Measurements from ENCODE around the gene MBD1. TPM values are rescaled to one million over a fixed set of nuclear protein-coding genes. Genes with fewer than 3 reads are reported as not detected.
"Not testable (repeated sequence)": the region's sequence is repeated elsewhere in the genome, so short reads cannot be mapped to it uniquely, and the experiment has no call there.

The MBD1 gene, protein sequence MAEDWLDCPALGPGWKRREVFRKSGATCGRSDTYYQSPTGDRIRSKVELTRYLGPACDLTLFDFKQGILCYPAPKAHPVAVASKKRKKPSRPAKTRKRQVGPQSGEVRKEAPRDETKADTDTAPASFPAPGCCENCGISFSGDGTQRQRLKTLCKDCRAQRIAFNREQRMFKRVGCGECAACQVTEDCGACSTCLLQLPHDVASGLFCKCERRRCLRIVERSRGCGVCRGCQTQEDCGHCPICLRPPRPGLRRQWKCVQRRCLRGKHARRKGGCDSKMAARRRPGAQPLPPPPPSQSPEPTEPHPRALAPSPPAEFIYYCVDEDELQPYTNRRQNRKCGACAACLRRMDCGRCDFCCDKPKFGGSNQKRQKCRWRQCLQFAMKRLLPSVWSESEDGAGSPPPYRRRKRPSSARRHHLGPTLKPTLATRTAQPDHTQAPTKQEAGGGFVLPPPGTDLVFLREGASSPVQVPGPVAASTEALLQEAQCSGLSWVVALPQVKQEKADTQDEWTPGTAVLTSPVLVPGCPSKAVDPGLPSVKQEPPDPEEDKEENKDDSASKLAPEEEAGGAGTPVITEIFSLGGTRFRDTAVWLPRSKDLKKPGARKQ
- total RNA-seq: 10 to 100 TPM; 66.4 to 69.0 TPM

DNA sequence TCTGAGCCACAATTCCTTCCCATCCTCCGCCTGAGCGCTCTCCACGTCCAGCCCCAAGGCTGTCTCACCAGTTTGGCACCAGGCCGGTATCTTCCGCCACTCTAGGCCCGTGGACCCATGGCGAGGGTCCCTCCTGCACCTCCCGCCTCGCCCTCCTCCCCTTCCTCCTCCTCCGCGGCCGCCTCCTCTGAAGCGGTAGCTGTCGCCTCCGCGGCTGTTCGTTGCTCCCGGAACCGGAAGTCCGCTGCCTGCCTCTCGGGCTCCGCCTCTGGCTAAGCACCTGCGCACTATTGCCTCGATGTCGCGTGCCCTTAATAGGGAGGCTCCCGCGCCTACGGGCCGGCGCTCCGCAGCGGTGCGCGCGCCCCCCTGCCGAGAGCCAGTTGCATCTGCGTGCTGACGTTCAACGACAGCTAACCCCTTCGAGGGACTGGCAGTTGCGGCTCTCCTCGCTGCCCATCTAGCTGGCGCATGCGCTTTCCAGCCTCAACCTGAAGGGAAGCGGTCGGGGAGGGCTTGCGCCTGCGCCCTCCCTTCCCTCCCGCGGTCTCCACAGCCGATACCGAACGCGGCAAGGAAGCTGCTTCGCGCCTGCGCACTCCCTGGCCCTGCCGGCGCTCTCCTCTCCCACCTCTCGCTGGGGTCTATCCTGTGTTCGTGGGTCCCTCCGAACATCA is at the start of gene MBD1:
MBD1 (minus strand) TSS at position 229 of the 677 bp plus-strand sequence. CDS start 1,531 bp downstream, outside the sequence.
- peak within 1 kb of the TSS; percentile 97 for H3K4me3 Mint-ChIP-seq
- DNase-seq: peak; percentile 96
- intact Hi-C loops (cut with micrococcal nuclease): loop anchor here (1.0 to 10.0 kb wide), 5 partner anchors 15 to 1347 kb away; partner anchors contain the start of genes CFAP53 and MEX3C
- no peaks in the 10 kb centered on the region for H3K9me3 Mint-ChIP-seq
- H3K27ac Mint-ChIP-seq: peak within 1 kb of the TSS; percentile 84
- peaks cover 49% of the 10 kb centered on the region for H3K36me3 Mint-ChIP-seq (ENCODE audit: low read depth)
- no peaks in the 10 kb centered on the region for H3K27me3 Mint-ChIP-seq (ENCODE audit: low read depth)
- CTCF ChIA-PET: interaction anchor here (1.3 to 1.5 kb wide), 4 partner anchors 10 to 76 kb away, joined by 5 to 9 read pairs (median 6); partner anchors contain the start of gene CFAP53
- H3K4me1 Mint-ChIP-seq (ENCODE audit: low read depth): peaks cover 36% of the 10 kb centered on the region

DNA sequence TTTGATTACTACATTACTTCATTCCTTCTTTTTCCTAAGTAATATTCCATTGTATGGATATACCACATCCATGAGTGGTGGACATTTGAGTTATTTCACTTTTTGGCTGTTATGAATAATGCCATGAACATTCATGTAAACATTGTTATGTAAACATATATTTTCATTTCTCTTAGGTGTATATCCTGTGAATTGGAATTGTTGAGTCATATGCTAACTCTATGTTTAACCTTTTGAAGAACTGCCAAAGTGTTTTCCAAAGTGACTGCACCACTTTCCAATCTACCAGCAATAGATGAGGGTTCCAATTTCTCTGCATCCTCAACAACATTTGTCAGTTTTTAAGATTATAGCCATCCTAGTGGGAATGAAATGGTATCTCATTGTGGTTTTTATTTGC is 48.9 kb upstream of the MBD1 start:
- DNase-seq: no peak
- Mint-ChIP-seq H3K36me3 (ENCODE audit: low read depth) (no peaks in the 10 kb centered on the region), H3K27me3 (ENCODE audit: low read depth) (peaks cover 14% of the 10 kb centered on the region), H3K4me3 (no peak overlapping the region), H3K9me3 (peaks cover 5% of the 10 kb centered on the region), H3K27ac (no peak overlapping the region), H3K4me1 (ENCODE audit: low read depth) (no peaks in the 10 kb centered on the region)
- CTCF ChIA-PET: no interaction called here
- intact Hi-C loops (cut with micrococcal nuclease): no loop called here

DNA sequence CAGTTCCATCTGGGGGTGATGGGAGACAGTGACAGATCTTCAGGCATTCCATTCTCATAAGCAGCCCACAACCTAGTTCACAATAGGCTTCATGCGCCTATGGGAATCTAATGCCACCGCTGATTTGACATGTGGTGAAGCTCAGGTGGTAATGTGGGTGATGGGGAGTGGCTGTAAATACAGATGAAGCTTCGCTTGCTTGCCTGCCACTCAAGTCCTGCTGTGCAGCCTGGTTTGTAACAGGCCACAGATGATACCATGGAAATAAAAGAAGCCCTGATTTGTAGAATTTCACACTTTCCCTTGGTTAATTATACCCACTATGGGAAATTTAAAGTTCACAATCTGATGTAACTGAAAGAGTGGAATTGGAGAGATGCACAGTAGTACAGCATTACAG is 46.7 kb upstream of the MBD1 start:
- Mint-ChIP-seq H3K4me1 (ENCODE audit: low read depth) (no peaks in the 10 kb centered on the region), H3K27me3 (ENCODE audit: low read depth) (peaks cover 14% of the 10 kb centered on the region), H3K9me3 (peaks cover 5% of the 10 kb centered on the region), H3K27ac (no peak overlapping the region), H3K36me3 (ENCODE audit: low read depth) (no peaks in the 10 kb centered on the region), H3K4me3 (no peak overlapping the region)
- CTCF ChIA-PET: no interaction called here
- intact Hi-C loops (cut with micrococcal nuclease): no loop called here
- DNase-seq: no peak

DNA sequence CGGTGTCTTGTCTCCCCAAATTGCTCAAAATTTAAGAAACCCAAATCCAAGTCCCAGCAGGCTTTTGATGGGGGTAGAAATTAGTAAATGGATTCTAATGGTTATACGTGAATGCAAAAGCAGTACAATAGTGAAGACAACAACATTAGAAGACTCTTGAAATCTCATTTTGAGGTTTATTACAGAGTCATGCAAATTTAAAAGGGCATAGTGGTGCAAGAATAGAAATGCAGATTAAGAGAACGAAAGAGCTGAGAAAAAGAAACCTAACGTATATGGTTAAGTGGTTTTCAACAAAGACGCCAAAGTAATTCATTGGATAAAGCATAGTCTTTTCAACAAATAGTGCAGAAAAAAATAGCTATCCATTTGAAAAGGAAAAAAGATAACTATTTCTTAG is 39.4 kb upstream of the MBD1 start:
- intact Hi-C loops (cut with micrococcal nuclease): loop anchor here (2.0 kb wide), 1 partner anchor 34 kb away; the partner anchor contains the start of gene CXXC1
- CTCF ChIA-PET: interaction anchor here (1.2 to 1.6 kb wide), 2 partner anchors 36 to 108 kb away, joined by 3 to 4 read pairs; no protein-coding TSS in a partner anchor
- Mint-ChIP-seq H3K36me3 (ENCODE audit: low read depth) (no peaks in the 10 kb centered on the region), H3K4me3 (no peak overlapping the region), H3K27ac (no peak overlapping the region), H3K27me3 (ENCODE audit: low read depth) (no peaks in the 10 kb centered on the region), H3K9me3 (no peaks in the 10 kb centered on the region), H3K4me1 (ENCODE audit: low read depth) (peaks cover 12% of the 10 kb centered on the region)
- no peak for DNase-seq

DNA sequence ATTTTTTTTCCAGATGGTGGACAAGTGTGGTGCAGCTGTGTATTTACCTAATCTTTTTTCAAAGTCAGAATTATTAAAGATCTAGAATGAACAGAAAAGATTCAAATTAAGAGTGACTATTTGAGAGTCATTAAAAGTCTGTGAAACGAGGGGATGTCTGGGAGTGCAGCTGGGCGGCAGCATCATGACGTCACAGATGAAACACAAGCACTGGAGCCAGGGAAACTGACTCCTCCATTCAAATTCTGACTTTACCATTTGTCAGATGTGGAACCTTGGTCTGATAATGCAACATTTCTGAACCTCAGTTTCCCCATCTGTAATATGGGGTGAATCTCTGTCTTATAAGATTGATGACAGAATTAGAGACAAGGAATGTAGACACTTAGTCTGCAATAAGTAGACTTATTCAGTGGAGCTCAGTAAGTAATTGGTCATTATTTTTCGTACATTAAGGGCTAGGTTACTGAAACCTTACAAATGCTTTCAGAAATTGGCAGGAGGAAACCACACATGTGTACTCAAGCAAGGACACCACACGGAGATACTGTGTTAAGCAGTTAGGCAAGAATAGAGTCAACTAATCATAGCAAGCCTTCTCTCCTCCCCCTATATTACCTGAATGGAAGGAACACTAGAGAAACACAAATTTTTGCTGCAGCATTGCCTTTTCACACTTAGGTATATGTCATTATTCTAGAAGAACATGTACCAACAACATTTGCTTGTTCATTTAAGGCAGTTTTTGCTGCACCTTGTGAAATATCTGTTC is 34.0 kb upstream of the MBD1 start:
- peaks cover 6% of the 10 kb centered on the region for H3K27me3 Mint-ChIP-seq (ENCODE audit: low read depth)
- intact Hi-C loops (cut with micrococcal nuclease): no loop called here

DNA sequence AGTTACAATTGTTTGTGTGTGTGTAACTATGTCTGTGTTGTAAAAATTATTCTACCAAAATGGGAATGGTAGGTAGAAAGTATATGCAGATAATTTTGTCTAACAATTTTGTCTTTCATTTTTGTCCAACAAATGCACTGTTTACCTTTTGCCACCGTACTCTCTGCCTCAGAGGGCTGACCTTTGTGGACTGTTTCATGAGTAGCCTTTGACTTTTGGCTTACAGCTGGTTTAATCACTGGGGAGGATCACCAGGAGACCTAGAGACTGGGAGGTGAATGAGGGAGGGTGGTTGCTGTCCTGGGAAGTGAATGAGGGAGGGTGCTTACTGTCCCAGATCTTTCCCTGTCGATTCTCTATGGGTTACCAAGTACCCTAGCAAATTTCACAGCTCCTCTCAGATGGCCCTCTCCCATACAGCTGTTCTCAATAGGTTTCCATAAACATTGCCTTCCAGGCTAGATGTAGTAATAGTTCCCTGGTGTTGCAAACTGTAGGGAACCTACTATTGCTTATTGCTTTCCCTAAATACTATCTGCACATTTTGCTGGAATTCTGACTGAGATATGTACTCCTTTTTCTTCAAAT is 32.6 kb upstream of the MBD1 start:
- intact Hi-C loops (cut with micrococcal nuclease): no loop called here
- Mint-ChIP-seq H3K27me3 (ENCODE audit: low read depth) (peaks cover 8% of the 10 kb centered on the region), H3K27ac (no peak overlapping the region)

More for the DNA sequence above, 34.0 kb upstream of the MBD1 start:
- CTCF ChIA-PET: no interaction called here
- H3K9me3 Mint-ChIP-seq: no peaks in the 10 kb centered on the region
- H3K27ac Mint-ChIP-seq: no peak overlapping the region
- H3K36me3 Mint-ChIP-seq (ENCODE audit: low read depth): no peaks in the 10 kb centered on the region
- H3K4me1 Mint-ChIP-seq (ENCODE audit: low read depth): peaks cover 4% of the 10 kb centered on the region
- H3K4me3 Mint-ChIP-seq: no peak overlapping the region
- no peak for DNase-seq

DNA sequence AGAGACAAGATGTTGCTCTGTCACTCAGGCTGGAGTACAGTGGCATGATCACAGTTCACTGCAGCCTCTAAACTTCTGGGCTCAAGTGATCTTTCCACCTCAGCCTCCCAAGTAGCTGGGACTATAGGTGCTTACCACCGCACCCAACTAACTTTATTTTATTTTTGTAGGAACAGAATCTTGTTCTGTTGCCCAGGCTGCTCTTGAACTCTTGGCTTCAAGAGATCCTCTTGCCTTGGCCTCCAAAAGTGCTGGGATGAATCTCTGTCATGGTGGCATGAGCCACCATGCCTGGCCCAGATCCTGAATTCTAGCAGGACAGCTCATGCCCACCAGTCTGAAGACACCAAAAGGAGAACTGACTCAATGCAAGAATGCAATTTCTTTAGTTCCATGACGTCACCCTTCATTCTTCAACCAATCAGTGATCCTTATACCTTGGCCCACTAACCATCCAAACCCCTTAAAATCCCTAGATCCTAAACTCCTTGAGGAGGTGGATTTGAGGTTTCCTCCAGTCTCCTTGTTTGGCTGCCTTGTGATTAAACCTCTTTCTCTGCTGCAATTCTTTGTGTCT is 31.8 kb upstream of the MBD1 start:
- peaks cover 8% of the 10 kb centered on the region for H3K27me3 Mint-ChIP-seq (ENCODE audit: low read depth)
- peaks cover 5% of the 10 kb centered on the region for H3K4me1 Mint-ChIP-seq (ENCODE audit: low read depth)
- no peak for DNase-seq
- H3K36me3 Mint-ChIP-seq (ENCODE audit: low read depth): no peaks in the 10 kb centered on the region
- H3K9me3 Mint-ChIP-seq: no peaks in the 10 kb centered on the region
- H3K4me3 Mint-ChIP-seq: no peak overlapping the region
- CTCF ChIA-PET: interaction anchor here (1.5 kb wide), 1 partner anchor 44 kb away, joined by 6 read pairs; no protein-coding TSS in a partner anchor
- intact Hi-C loops (cut with micrococcal nuclease): no loop called here
- no peak overlapping the region for H3K27ac Mint-ChIP-seq

More for the DNA sequence above, 32.6 kb upstream of the MBD1 start:
- no peak for DNase-seq
- H3K9me3 Mint-ChIP-seq: no peaks in the 10 kb centered on the region
- CTCF ChIA-PET: interaction anchor here (0.7 to 1.5 kb wide), 2 partner anchors 43 to 98 kb away, joined by 3 to 6 read pairs; no protein-coding TSS in a partner anchor
- H3K36me3 Mint-ChIP-seq (ENCODE audit: low read depth): no peaks in the 10 kb centered on the region
- no peaks in the 10 kb centered on the region for H3K4me1 Mint-ChIP-seq (ENCODE audit: low read depth)
- H3K4me3 Mint-ChIP-seq: no peak overlapping the region

DNA sequence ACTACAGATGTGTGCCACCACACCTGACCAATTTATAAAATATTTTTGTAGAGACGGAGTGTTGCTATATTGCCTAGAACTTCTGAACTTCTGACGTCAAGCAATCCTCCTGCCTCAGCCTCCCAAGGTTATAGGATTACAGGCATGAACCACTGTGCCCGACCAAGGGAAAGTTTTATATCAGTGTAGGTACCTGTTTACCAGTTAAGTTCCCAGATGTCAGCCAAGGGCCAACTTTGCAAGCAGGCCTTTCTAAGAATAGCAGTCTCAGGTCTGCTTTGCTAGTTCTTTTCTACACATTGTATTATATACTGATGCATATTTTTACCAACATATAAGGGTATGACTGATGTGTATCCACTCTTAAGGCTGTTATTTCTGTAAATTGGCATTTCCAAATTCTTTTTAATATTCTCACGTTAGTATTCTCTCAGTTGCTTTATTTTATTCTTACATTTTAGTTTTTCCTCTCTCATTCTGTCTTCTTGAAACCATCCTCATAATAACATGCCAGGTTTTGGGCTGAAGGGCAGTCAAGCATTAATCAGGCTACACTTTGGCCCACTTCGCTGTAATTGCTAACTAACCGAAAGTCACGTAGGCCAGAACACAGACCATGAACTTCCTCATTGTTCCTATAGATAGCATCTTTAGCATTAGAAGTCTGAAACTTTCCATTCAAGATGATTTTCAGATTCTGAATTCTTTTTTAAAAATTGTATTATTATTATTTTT is 31.1 kb upstream of the MBD1 start:
- intact Hi-C loops (cut with micrococcal nuclease): no loop called here
- Mint-ChIP-seq H3K4me3 (no peak overlapping the region), H3K36me3 (ENCODE audit: low read depth) (no peaks in the 10 kb centered on the region), H3K27ac (no peak overlapping the region), H3K9me3 (no peaks in the 10 kb centered on the region), H3K4me1 (ENCODE audit: low read depth) (peaks cover 5% of the 10 kb centered on the region), H3K27me3 (ENCODE audit: low read depth) (peaks cover 8% of the 10 kb centered on the region)
- CTCF ChIA-PET: no interaction called here
- no peak for DNase-seq

DNA sequence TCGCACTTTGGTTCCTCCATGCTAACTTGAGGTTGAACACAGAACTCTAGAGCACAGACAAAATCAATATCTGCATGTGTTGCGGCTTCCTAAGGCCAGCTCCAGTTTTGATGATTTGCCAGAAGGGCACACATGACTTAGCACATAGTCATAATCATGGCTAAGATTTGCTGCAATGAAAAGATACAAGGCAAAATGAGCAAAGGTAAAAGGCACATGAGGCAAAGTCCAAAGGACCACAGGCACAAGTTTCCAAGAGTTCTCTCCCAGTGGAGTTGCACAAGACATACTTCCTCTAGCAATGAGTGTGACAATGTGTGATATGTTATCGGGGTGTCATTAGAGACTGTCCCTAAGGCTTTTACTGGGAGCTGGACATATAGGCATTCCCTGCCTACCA is 30.3 kb upstream of the MBD1 start:
- Mint-ChIP-seq H3K27me3 (ENCODE audit: low read depth) (peaks cover 8% of the 10 kb centered on the region), H3K27ac (no peak overlapping the region), H3K36me3 (ENCODE audit: low read depth) (no peaks in the 10 kb centered on the region), H3K4me3 (no peak overlapping the region), H3K9me3 (no peaks in the 10 kb centered on the region), H3K4me1 (ENCODE audit: low read depth) (peaks cover 10% of the 10 kb centered on the region)
- DNase-seq: no peak
- CTCF ChIA-PET: no interaction called here
- intact Hi-C loops (cut with micrococcal nuclease): no loop called here

DNA sequence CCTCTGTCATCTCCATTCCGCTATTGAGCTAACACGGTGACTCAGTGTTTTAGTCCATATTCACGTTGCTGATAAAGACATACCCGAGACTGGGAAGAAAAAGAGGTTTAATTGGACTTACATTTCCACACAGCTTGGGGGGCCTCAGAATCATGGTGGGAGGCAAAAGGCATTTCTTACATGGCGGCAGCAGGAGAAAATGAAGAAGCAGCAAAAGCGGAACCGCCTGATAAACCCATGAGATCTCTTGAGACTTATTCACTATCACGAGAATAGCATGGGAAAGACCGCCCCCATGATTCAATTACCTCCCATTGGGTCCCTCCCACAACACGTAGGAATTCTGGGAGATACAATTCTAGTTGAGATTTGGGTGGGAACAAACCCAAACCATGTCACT is 28.8 kb upstream of the MBD1 start:
- no peak overlapping the region for H3K4me3 Mint-ChIP-seq
- no peak for DNase-seq
- no peak overlapping the region for H3K27ac Mint-ChIP-seq
- no peaks in the 10 kb centered on the region for H3K36me3 Mint-ChIP-seq (ENCODE audit: low read depth)
- intact Hi-C loops (cut with micrococcal nuclease): no loop called here
- peaks cover 10% of the 10 kb centered on the region for H3K4me1 Mint-ChIP-seq (ENCODE audit: low read depth)
- H3K9me3 Mint-ChIP-seq: peaks cover 2% of the 10 kb centered on the region
- CTCF ChIA-PET: no interaction called here
- peaks cover 8% of the 10 kb centered on the region for H3K27me3 Mint-ChIP-seq (ENCODE audit: low read depth)

DNA sequence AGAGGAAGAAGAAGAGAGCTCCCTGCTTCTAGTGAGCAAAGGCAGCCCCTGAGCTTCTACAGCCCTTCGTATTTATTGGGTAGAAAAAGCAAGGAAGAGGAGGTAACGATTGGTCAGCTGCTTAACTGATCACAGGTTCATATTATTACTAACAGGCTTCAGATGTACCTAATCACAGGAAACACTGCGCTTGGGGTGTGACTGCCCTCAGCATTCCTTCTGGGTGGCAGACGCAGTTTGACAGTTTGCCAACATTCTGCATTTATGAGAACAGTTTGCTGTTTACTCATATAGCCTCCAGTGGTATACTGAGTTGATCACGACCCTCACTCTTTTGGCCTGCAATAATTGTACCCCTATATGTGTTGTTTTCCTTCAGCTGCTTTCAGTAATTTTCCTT is 27.5 kb upstream of the MBD1 start:
- H3K4me1 Mint-ChIP-seq (ENCODE audit: low read depth); DNase-seq; H3K36me3 Mint-ChIP-seq (ENCODE audit: low read depth); H3K27me3 Mint-ChIP-seq (ENCODE audit: low read depth); H3K27ac Mint-ChIP-seq; H3K9me3 Mint-ChIP-seq; H3K4me3 Mint-ChIP-seq: not testable (repeated sequence)
- intact Hi-C loops (cut with micrococcal nuclease): loop anchor here (5.0 kb wide), 1 partner anchor 48 kb away; no protein-coding TSS in a partner anchor
- CTCF ChIA-PET: interaction anchor here (1.0 to 1.9 kb wide), 2 partner anchors 13 to 48 kb away, joined by 3 to 9 read pairs; no protein-coding TSS in a partner anchor
